NB4 (cell line): ENCODE measurements around the gene NEURL2.

Source experiments
- POLR2A ChIP-seq: IDR thresholded peaks from 2 replicates; pipeline ENCODE4 v1.6.1; 2011; ENCODE audit warnings: mild to moderate bottlenecking; ENCODE audit not compliant: insufficient read length; ENCODE audit errors: extremely low read depth
- TF ChIP-seq, protein P1 (sequence below): IDR thresholded peaks from one replicate; pipeline ENCODE4 v1.5.1; 2012; ENCODE audit warnings: low read depth, low read length

DNA sequence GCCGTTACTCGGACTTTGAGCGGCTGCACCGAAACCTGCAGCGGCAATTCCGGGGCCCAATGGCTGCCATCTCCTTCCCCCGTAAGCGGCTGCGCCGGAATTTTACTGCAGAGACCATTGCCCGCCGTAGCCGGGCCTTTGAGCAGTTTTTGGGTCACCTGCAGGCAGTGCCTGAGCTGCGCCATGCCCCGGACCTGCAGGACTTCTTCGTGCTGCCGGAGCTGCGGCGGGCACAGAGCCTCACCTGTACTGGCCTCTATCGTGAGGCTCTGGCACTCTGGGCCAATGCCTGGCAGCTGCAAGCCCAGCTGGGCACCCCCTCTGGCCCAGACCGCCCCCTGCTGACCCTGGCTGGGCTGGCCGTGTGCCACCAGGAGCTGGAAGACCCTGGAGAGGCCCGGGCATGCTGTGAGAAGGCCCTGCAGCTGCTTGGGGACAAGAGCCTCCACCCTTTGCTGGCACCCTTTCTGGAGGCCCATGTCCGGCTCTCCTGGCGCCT is 50.3 kb downstream of the NEURL2 start:
- TF ChIP-seq, protein P1, sequence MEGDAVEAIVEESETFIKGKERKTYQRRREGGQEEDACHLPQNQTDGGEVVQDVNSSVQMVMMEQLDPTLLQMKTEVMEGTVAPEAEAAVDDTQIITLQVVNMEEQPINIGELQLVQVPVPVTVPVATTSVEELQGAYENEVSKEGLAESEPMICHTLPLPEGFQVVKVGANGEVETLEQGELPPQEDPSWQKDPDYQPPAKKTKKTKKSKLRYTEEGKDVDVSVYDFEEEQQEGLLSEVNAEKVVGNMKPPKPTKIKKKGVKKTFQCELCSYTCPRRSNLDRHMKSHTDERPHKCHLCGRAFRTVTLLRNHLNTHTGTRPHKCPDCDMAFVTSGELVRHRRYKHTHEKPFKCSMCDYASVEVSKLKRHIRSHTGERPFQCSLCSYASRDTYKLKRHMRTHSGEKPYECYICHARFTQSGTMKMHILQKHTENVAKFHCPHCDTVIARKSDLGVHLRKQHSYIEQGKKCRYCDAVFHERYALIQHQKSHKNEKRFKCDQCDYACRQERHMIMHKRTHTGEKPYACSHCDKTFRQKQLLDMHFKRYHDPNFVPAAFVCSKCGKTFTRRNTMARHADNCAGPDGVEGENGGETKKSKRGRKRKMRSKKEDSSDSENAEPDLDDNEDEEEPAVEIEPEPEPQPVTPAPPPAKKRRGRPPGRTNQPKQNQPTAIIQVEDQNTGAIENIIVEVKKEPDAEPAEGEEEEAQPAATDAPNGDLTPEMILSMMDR: no peak
- no peak for TF ChIP-seq POLR2A
